HepG2 (cell line): ENCODE data around the gene ANO4. TPM values are rescaled to one million over a fixed set of nuclear protein-coding genes. Genes with fewer than 3 reads are reported as not detected.
"Not testable (repeated sequence)": the region's sequence is repeated elsewhere in the genome, so short reads cannot be mapped to it uniquely, and the experiment has no call there.

ENCODE experiments used
- ATAC-seq: fragments of 200-7000 bp; cut with Tn5 transposase; 3 replicates; pipeline ENCODE4 v1.9.1; 2020; ENCODE audit warnings: mild to moderate bottlenecking, moderate library complexity
- BruUV-seq: library from RNA; stranded (reverse); fragments of 400-500 nt; replicated peaks from 2 replicates; lab custom pipeline; 2021; lab: Mats Ljungman, UMichigan
- CTCF ChIA-PET: fragments of 300-600 bp; formaldehyde crosslinking; extraction: SDS; loops from one replicate; lab custom pipeline; 2021; ENCODE audit warnings: low total read pairs, inconsistent platforms, low intra/inter-chr PET ratio; lab: Yijun Ruan, JAX
- POLR2A ChIA-PET: fragments of 350-600 bp; sonication (Branson Sonifier 250); formaldehyde crosslinking; loops from one replicate; lab custom pipeline; 2020; ENCODE audit warnings: antibody characterized with exemption, inconsistent platforms; lab: Yijun Ruan, JAX
- DNase-seq: peaks from one replicate; pipeline ENCODE4 v3.0.0-alpha.2; 2015; ENCODE audit warnings: low spot score
- FAIRE-seq: peaks from 3 replicates; lab custom pipeline; 2011; peaks lifted over from hg19 to GRCh38; lab: Jason Lieb, UNC
- H2AFZ ChIP-seq: one replicate; pipeline ENCODE4 v1.6.1; 2011; ENCODE audit warnings: low read length, inconsistent platforms
- H3K27ac ChIP-seq: fragments of 300-600 bp; 3 replicates; pipeline ENCODE4 v1.8.0; 2011; ENCODE audit warnings: mixed run types, mild to moderate bottlenecking, mixed read lengths, low read length, inconsistent platforms; ENCODE audit not compliant: insufficient read depth; ENCODE audit errors: extremely low read length
- H3K27me3 ChIP-seq, 2 experiments: fragments of 200-600 bp in 1 of 2; 2 replicates in 1 of 2; 3 replicates in 1 of 2; pipeline versions ENCODE4 v1.6.0 to v1.8.0; 2011; ENCODE audit warnings: low read length in 2 of 2, mild to moderate bottlenecking in 2 of 2, moderate library complexity in 2 of 2, inconsistent platforms in 1 of 2; ENCODE audit not compliant: insufficient read depth in 2 of 2, control insufficient read depth in 1 of 2
- H3K36me3 ChIP-seq, 2 experiments: fragments of 200-600 bp in 1 of 2; replicated peaks in 1 of 2; 2 replicates in 1 of 2; 3 replicates in 1 of 2; pipeline versions ENCODE4 v1.5.1 to v1.8.0; 2011; ENCODE audit warnings: low read length in 2 of 2, inconsistent platforms in 1 of 2; ENCODE audit not compliant: insufficient read depth in 2 of 2, control insufficient read depth in 1 of 2
- H3K4me1 ChIP-seq: 2 replicates; pipeline ENCODE4 v1.5.1; 2012; ENCODE audit warnings: low read length, inconsistent platforms; ENCODE audit not compliant: insufficient read depth
- H3K4me2 ChIP-seq: 2 replicates; pipeline ENCODE4 v1.6.0; 2011; ENCODE audit warnings: low read depth, low read length, inconsistent platforms
- H3K4me3 ChIP-seq, 3 experiments: fragments of 200-600 bp in 1 of 3; sonication (generic), shearing (Covaris generic) in 1 of 3; replicated peaks in 1 of 3; 2 replicates each; pipeline ENCODE4 v1.5.1; 2011 to 2016; ENCODE audit warnings: low read length in 3 of 3, inconsistent platforms in 2 of 3, low read depth in 2 of 3, mild to moderate bottlenecking in 2 of 3, control low read depth in 1 of 3, mixed read lengths in 1 of 3; ENCODE audit not compliant: insufficient read depth in 1 of 3
- H3K79me2 ChIP-seq: one replicate; pipeline ENCODE4 v1.6.1; 2011; ENCODE audit warnings: low read length, inconsistent platforms; ENCODE audit not compliant: insufficient read depth
- H3K9ac ChIP-seq: 2 replicates; pipeline ENCODE4 v1.6.0; 2011; ENCODE audit warnings: mild to moderate bottlenecking, low read depth, low read length, inconsistent platforms; ENCODE audit not compliant: insufficient read depth
- H3K9me3 ChIP-seq: 2 replicates; pipeline ENCODE4 v1.5.1; 2012; ENCODE audit warnings: mild to moderate bottlenecking, low read length
- H4K20me1 ChIP-seq: 2 replicates; pipeline ENCODE4 v1.6.0; 2011; ENCODE audit warnings: inconsistent platforms, mild to moderate bottlenecking, low read length, moderate library complexity; ENCODE audit not compliant: insufficient read depth
- KAT2B ChIP-seq: fragments of 150-350 bp; IDR thresholded peaks from 2 replicates; pipeline ENCODE4 v1.6.1; 2014; ENCODE audit warnings: low read depth, low read length, borderline replicate concordance
- MIER3 ChIP-seq: IDR thresholded peaks from 2 replicates; pipeline ENCODE4 v1.6.1; 2016; ENCODE audit warnings: missing compliant biosample characterization, borderline replicate concordance
- MZF1 ChIP-seq: sonication (generic); formaldehyde crosslinking; IDR thresholded peaks from 2 replicates; pipeline ENCODE4 v1.8.1; 2023; ENCODE audit warnings: mild to moderate bottlenecking, missing genetic modification reagents, borderline replicate concordance
- RORA ChIP-seq: sonication (generic); formaldehyde crosslinking; IDR thresholded peaks from 2 replicates; pipeline ENCODE4 v1.5.0; 2020; ENCODE audit warnings: mild to moderate bottlenecking, missing genetic modification reagents, moderate library complexity
- ZNF296 ChIP-seq: sonication (generic); formaldehyde crosslinking; conservative IDR thresholded peaks from 2 replicates; pipeline ENCODE4 v1.5.0; 2020; ENCODE audit warnings: mild to moderate bottlenecking, missing genetic modification reagents
- ZNF550 ChIP-seq: sonication (generic); formaldehyde crosslinking; IDR thresholded peaks from 2 replicates; pipeline ENCODE4 v1.4.0; 2020; ENCODE audit warnings: mild to moderate bottlenecking, missing genetic modification reagents, borderline replicate concordance
- WGBS: methylation state at CpG from one replicate; pipeline ENCODE4 v1.1.6; 2017; ENCODE audit warnings: low lambda C conversion rate; 5-methylcytosine and 5-hydroxymethylcytosine counted together
- in situ Hi-C: cut with HindIII; loops from 2 replicates; pipeline ENCODE4 v1.10.0; 2017; ENCODE audit warnings: low pct_unique_long_range_greater_than_20kb; ENCODE audit not compliant: extremely low pct_ligation_motif_present
- intact Hi-C: fragments of 100-400 bp; cut with micrococcal nuclease; formaldehyde crosslinking; loops from one replicate; pipeline ENCODE4 v1.10.0; 2022; ENCODE audit not compliant: unreplicated experiment
- polyA plus RNA-seq, 8 experiments: library from polyadenylated mRNA; depleted of rRNA in 3 of 8; stranded (reverse) in 7 of 8; unstranded in 1 of 8; fragments of >200 nt; fragmentation: Illumina TruSeq in 4 of 8; extraction: Trizol in 4 of 8; gene quantifications; 2 replicates each; pipeline versions ENCODE4 v1.2.1 to v1.2.3, GENCODE V29; 2011 to 2016; ENCODE audit warnings: low read depth in 4 of 8, missing spikeins in 1 of 8, mixed read lengths in 1 of 8; ENCODE audit not compliant: insufficient read depth in 1 of 8
- total RNA-seq, 5 experiments: library from RNA; depleted of rRNA; stranded (reverse); fragments of >200 nt; fragmentation: Illumina TruSeq; extraction: Trizol; gene quantifications; 2 replicates each; pipeline ENCODE4 v1.2.3, GENCODE V29; 2016; ENCODE audit warnings: low read depth in 1 of 5

Gene ANO4
- total and polyA plus RNA-seq, 2 of the 13 experiments (the other 11 are each of a cell fraction or from before 2014, with no cell fraction given) = not detected

DNA sequence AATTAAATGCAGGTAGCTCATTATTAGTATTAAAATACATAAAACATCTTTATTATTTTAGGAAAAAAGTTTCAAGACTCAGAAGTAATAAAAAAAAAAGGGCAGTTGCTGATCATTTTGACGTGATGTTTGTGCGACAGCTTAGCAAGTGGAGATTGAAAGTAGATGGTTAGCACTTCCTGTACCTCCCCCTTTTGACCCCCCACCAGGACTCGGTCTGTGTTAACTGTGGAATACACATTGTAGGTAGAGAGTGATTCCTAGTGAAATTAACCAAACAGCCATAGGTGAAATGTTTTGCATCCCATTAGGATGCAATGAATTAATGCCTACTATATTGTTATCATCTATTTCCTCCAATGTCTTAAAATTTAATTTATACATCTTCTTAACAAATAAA lies 294.7 kb downstream of the ANO4 start:
- ATAC-seq = no peak
- no peak overlapping the region for H2AFZ ChIP-seq
- in situ Hi-C loops = no loop called here

DNA sequence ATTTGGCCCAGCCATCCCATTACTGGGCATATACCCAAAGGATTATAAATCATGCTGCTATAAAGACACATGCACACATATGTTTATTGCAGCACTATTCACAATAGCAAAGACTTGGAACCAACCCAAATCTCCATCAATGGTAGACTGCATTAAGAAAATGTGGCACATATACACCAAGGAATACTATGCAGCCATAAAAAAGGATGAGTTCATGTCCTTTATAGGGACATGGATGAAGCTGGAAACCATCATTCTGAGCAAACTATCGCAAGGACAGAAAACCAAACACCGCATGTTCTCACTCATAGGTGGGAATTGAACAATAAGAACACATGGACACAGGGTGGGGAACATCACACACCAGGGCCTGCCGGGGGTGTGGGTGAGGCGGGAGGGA lies 295.6 kb downstream of the ANO4 start:
- H3K4me2 ChIP-seq, H4K20me1 ChIP-seq, POLR2A ChIA-PET, H3K27me3 ChIP-seq, H3K4me3 ChIP-seq, H3K4me1 ChIP-seq, H3K9ac ChIP-seq, in situ Hi-C loops, H2AFZ ChIP-seq, H3K79me2 ChIP-seq, DNase-seq, CTCF ChIA-PET, intact Hi-C loops, BruUV-seq, ATAC-seq, H3K9me3 ChIP-seq, H3K36me3 ChIP-seq, FAIRE-seq, H3K27ac ChIP-seq: not testable (repeated sequence)
- 19% methylated on average over 4 of the region's 4 CpGs for WGBS

More for the DNA sequence above, 294.7 kb downstream of the ANO4 start:
- Histone ChIP-seq H3K4me2 (no peak overlapping the region), H4K20me1 (no peaks in the 10 kb centered on the region), H3K36me3 (no peaks in the 10 kb centered on the region), H3K9me3 (no peaks in the 10 kb centered on the region), H3K79me2 (no peaks in the 10 kb centered on the region), H3K4me3 (no peak overlapping the region), H3K9ac (no peak overlapping the region), H3K4me1 (no peaks in the 10 kb centered on the region), H3K27ac (no peak overlapping the region), H3K27me3 (peaks cover 0 to 10% of the 10 kb centered on the region in 2 experiments; a peak in 1 of 5 replicates)
- POLR2A ChIA-PET = no interaction called here
- CTCF ChIA-PET = no interaction called here
- DNase-seq (no peak), FAIRE-seq (no peak)
- WGBS = 29% methylated on average over 3 of the region's 3 CpGs
- intact Hi-C loops = no loop called here
- TF ChIP-seq ZNF550 (CRISPR knock-in tag) (no peak), RORA (no peak), ZNF296 (CRISPR knock-in tag) (no peak), KAT2B (no peak), MZF1 (CRISPR knock-in tag) (no peak), MIER3 (no peak)
- BruUV-seq = no TSS peak
